T follicular helper cell (primary cell): ENCODE measurements around the gene OR1L4.

Source experiments
- DNase-seq: peaks from one replicate; pipeline ENCODE4 v3.0.0-alpha.2; 2020; ENCODE audit warnings: low read depth
- total RNA-seq, 2 experiments: gene quantifications; one replicate each; lab custom pipeline; 2026; lab: John Stamatoyannopoulos, UW

Gene OR1L4, protein sequence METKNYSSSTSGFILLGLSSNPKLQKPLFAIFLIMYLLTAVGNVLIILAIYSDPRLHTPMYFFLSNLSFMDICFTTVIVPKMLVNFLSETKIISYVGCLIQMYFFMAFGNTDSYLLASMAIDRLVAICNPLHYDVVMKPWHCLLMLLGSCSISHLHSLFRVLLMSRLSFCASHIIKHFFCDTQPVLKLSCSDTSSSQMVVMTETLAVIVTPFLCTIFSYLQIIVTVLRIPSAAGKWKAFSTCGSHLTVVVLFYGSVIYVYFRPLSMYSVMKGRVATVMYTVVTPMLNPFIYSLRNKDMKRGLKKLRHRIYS
- 0 reads per million in 2 experiments for total RNA-seq

DNA sequence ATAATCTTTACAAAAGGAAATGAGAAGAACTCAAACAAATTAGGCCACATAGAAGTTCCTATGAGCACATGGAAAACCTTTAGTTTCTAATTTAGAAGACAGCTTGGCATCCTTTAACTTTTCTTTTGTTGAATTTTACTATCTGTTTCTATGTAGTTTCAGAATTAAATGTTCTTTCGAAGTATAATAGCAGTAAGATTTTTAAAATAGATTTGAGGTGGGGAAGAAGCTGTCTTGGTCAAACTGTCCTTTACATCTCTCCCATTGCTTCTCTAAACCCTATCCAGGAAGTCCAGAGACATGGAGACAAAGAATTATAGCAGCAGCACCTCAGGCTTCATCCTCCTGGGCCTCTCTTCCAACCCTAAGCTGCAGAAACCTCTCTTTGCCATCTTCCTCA lies at the start of gene OR1L4:
TSS of gene OR1L4 (plus strand) at position 301 of the 400 bp plus-strand sequence. CDS start at position 301, 0 bp downstream.
- no peak for DNase-seq

DNA sequence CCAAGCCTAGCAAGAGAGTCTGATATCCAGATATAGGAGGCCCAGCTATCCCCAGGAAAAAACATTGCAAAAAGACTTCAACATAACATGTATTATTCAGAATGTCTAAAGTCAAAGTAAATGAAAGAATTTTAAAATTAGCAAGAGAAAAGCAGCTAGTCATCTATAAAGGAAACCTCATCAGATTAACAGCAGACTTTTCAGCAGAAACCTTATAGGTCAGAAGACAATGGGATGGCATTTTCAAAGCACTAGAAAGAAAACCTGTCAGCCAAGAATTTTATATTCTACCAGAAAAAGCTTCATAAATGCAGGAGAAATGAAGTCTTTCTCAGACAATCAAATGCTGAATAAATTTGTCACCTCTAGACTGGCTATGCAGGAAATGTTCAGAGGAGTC lies 38.9 kb upstream of the OR1L4 start:
- DNase-seq, result no peak

DNA sequence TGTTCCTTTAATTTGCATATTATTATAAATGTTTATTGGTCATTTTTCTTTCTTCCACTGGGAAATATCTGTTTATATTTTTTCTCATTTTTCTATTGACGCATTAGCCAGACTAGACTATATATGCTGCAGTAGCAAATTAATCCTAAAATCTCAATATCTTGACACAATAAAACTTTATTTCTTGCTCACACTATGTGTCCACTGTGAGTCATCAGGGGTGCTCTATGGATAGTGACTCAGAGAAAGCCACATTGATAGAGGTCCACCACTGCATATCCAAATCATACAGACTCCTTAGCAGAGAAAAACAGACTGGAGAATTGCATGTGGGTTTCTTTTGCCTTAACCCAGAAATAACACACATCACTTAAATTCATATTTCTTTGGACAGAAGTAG lies 28.1 kb upstream of the OR1L4 start:
- no peak for DNase-seq

DNA sequence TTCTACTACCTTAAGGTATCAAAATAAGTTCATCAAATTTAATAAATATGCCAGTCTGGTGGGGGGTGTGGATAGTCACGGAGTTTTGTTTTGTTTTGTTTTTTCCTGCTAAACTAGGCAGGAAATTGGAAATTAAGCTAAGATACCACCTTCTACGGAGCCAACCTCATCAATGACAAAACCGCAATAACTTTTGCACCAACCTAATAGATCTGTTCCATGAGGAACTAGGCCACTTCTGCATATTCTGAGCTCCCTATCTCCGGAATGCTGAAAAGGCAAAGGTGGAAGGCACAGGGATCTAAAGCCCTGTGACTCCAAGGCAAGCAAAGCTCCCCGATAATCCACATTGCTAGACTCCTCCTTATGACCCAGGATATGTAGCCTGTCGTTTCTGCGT lies 5.8 kb upstream of the OR1L4 start:
- no peak for DNase-seq

DNA sequence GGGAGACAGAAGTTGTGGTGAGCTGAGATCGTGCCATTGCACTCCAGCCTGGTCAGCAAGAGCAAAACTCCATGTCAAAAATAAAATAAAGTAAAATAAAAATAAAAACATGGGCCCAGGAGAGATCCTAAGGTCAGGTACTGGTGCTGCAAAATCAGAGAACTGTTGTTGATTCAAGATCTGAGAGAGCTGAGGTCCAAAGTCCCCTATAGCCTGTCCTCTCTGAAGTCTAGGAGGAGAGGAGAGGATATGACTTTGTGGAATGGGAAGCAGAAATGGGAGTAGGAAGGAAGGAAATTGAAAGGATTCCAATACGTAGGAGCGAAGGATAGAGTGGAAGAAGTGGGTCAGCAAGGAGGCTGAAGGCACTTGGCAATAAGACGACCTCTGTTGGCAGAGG lies 4.6 kb upstream of the OR1L4 start:
- no peak for DNase-seq

DNA sequence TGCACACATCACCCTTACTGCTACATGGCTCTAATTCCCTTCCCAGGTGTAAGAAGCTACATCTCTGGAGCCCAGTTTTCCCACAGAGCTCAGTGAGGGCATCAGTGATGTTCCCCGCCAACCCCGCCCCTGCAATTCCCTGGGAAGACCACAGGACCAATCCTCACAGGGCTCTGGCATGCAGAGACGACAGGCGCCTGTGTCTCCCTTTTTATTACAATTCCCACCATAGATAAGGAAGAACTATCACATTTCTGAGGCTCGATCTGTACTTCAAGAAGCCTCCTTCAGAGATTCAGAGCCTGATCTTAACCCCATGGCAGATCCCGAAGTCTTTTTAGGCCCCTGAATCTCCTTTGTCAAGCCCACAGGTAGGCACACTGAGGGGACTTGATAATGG lies 18.2 kb downstream of the OR1L4 start, which contains the start of gene OR1L6:
TSS of gene OR1L6 (plus strand) at position 301 of the 400 bp plus-strand sequence. CDS start 7,545 bp downstream, outside the sequence.
- no peak for DNase-seq

DNA sequence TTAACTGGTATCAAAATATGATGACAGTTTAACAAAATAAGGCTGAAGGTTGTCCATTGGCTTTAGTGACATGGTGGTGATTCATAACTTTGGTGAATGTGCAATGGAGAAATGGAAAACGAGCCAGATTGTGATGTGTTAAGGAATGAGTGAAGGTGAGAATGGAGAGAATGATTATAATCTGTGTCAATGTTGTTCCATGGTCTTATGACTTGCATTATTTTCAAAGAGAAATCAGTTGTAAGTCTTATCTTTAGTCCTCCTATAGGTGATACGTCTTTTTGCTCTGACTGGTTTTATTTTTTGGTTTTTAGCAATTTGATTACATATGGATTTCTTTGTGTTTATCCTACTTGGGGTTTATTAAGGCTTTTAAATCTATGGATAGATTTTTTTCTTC lies 31.0 kb downstream of the OR1L4 start:
- DNase-seq, result no peak

DNA sequence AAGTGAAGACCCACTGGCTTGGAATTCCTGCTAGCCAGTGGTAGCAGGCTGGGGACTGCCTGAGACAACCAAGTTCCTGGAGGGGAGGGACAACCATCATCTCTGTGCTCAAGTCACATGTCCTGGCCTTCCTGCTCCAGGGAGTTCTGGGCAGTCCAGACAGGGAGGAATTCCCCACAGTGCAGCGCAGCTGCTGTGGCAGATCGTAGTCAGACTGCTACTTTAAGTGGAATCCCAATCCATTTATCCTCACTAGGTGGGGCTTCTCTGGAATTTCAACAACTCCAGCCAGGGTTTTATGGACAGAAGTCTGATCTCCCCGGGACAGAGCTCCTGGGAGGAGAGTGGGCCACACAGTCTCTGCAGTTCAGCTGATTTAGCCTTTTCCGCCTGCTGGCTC lies 44.0 kb downstream of the OR1L4 start:
- no peak for DNase-seq
